Erythroblast (primary cell): Measurements from ENCODE around the gene MTMR11.

Source experiments
- GATA1 ChIP-seq: IDR thresholded peaks from 2 replicates; pipeline ENCODE4 v1.6.1; 2011; ENCODE audit warnings: low read depth, mild to moderate bottlenecking, control low read depth, low read length, moderate library complexity
- POLR2A ChIP-seq: IDR thresholded peaks from 2 replicates; pipeline ENCODE4 v1.6.1; 2011; ENCODE audit warnings: mild to moderate bottlenecking, low read length

DNA sequence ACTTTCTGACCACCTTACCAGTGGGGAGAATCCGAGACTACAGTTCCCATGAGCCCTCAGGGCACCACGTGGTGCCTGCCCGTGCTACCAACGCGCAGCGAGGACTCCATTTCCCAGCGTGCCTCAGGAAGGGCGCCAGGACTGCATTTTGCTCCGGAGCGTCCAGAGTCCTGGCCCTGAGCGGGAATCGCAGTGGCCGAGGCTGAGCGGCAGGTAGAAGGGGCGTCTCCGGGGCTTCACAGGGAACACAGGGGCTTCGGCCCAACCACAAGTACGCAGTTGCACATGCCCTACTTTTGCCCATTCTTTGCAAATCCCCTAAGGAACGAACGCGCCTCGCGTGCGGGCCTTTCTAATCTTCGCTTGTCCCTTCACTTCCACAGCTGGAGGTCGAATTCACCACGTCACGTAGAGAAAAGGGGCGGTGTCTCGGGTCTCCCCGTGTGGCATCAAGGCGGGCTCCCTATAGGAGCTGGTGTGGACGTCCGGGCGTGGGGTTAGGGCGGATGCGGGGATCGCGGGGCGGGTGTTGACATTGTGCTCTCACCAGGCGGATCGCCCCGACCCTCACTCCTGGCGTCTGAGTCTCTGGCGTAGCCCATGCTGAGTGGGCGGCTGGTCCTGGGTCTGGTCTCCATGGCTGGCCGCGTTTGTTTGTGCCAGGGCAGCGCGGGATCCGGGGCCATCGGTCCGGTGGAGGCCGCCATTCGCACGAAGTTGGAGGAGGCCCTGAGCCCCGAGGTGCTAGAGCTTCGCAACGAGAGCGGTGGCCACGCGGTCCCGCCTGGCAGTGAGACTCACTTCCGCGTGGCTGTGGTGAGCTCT lies 37.0 kb downstream of the MTMR11 start, which contains the start of gene BOLA1:
- TF ChIP-seq POLR2A (peak; percentile 91), GATA1 (no peak)
